ENCODE data around the gene CAPRIN1.

DNA sequence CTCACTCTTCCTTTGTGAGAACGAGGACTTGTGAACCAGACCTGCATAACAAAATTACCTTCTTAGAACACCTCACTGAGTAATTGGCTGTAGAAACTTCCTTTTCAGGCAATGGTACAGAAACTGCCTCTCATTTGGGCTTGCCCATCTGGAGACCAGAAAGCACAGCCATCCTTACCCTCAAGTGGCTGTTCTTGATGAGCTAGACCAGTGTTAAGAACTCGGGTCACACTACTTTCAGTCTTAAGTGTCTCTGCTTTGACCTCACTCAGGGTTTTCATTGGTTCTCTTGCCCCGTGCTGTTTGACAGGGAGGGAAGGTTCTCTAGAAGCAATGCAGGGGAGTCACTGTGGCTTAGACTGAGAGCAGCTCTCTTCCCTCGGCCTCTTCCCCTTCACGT, 83.2 kb downstream of the CAPRIN1 start:
- TF ChIP-seq EZH2 (IDR thresholded peaks at IDR 0.05; ENCODE audit: low read length, unreplicated experiment) = no peak
- TF ChIP-seq, protein P1, sequence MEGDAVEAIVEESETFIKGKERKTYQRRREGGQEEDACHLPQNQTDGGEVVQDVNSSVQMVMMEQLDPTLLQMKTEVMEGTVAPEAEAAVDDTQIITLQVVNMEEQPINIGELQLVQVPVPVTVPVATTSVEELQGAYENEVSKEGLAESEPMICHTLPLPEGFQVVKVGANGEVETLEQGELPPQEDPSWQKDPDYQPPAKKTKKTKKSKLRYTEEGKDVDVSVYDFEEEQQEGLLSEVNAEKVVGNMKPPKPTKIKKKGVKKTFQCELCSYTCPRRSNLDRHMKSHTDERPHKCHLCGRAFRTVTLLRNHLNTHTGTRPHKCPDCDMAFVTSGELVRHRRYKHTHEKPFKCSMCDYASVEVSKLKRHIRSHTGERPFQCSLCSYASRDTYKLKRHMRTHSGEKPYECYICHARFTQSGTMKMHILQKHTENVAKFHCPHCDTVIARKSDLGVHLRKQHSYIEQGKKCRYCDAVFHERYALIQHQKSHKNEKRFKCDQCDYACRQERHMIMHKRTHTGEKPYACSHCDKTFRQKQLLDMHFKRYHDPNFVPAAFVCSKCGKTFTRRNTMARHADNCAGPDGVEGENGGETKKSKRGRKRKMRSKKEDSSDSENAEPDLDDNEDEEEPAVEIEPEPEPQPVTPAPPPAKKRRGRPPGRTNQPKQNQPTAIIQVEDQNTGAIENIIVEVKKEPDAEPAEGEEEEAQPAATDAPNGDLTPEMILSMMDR (conservative IDR thresholded peaks at IDR 0.05; ENCODE audit: low read depth, low read length) = no peak
